Airway epithelial cell (primary cell): ENCODE data around the gene ATF6B. TPM values are rescaled to one million over a fixed set of nuclear protein-coding genes. Genes with fewer than 3 reads are reported as not detected.

Source experiments
- total RNA-seq: library from RNA; depleted of rRNA; stranded (reverse); fragments of >200 nt; gene quantifications from 2 replicates; pipeline ENCODE4 v1.2.3, GENCODE V29; 2015

ATF6B gene
- 20.4 and 29.6 TPM in 2 replicates for total RNA-seq

DNA sequence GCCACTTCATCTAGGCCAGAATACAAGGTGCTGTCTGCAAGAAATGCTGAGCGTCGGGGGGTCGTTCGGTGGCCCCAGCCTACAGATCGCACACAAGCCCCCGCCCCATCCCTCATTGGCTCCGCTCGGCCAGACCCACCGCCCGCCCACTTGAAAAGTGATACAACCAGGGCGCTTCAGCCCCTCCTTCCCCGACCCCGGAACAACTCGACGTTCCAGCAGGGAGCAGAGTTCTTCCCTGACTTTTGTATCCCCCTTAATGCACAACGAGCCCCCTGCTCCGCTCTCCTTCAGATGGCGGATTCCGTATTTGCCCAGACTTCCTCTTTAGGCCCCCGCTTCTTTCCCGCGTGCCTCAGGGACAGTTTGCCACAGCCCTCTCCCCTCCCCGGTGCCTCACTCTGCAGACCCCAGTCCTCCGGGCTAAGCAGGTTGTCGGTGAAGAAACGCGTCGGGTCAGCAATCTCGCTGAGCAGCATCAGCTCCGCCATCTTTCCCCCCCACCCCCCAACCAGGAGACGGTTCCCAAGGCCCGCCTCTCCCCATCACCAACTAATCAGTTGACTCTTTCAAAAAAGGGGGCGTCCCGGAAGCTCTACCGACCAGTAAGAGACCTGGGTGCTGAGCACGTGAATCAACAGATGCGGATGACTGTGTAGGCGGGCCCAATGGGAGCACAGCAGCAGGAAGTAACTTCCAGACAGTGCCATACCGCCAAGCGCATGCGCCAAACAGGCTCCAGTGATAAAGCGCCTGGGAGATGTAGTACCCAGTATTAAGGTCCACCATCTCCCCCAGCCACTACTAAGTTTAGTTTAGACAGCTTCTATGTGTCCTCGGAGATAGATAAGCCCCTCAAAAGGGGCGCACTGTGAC is at the start of gene ATF6B:
Gene ATF6B, minus strand, starts transcription at position 530 of the 876 bp plus-strand sequence. Its CDS starts 39 bp downstream, at position 491.

GRCh38 chr6:32175711-32176475 is 47.8 kb upstream of the ATF6B start, which contains the start of gene AGPAT1:
Gene AGPAT1, minus strand, starts transcription at chr6:32176084. Its CDS starts 4,588 bp downstream, at chr6:32171496.

GRCh38 chr6:32164295-32164694 is 36.2 kb upstream of the ATF6B start, which contains the start of gene EGFL8:
Gene EGFL8, plus strand, starts transcription at chr6:32164595. Its CDS starts 1,571 bp downstream, at chr6:32166166.

DNA sequence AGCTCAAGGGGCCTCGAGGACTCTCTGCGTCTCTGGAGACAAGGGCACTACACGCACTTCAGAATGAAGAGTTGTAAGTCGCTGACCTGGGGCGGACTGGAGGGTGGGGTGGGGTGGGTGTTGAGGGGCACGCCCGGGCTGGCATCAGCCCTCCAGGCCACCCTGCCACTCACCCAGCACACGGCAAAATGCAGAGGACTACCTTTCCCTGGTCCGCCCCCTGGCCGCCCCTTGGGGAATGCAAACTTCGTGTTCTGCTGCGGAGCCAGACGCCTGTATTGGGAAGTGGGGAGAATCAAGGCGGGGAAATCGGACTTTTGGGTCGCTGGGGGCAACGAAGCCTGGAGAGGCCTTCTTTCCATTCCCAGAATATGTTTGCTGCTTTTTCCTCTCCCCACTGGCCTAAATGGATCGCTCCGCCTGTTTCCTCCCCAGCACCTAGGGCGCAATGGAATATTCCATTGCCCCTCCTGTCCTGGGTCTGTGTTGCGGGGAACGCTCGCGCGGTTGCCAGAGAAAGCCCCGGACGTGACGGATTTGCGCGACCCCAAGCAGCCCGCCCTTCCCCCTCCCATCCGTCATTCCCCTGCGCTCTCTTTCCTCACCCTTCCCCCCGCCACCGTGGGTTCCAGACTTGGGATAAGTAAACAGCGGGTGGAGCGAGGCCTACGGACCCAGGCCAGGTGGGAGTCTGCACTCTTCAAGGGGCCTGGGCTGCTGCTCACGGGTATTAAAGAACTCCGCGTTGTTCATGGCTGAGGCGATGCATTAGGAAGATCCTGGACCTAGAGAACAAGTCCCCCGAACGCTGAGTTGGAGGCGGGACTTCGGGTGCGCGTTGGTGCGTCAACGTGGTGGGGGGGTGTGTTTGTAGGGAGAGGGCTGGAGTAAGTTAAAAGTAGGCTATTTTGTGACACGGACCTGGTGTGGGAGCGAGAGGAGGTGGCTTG is 25.8 kb upstream of the ATF6B start, which contains the start of gene PPT2:
Gene PPT2, plus strand, starts transcription at position 578 of the 950 bp plus-strand sequence. CDS start 454 bp downstream, outside the sequence.

DNA sequence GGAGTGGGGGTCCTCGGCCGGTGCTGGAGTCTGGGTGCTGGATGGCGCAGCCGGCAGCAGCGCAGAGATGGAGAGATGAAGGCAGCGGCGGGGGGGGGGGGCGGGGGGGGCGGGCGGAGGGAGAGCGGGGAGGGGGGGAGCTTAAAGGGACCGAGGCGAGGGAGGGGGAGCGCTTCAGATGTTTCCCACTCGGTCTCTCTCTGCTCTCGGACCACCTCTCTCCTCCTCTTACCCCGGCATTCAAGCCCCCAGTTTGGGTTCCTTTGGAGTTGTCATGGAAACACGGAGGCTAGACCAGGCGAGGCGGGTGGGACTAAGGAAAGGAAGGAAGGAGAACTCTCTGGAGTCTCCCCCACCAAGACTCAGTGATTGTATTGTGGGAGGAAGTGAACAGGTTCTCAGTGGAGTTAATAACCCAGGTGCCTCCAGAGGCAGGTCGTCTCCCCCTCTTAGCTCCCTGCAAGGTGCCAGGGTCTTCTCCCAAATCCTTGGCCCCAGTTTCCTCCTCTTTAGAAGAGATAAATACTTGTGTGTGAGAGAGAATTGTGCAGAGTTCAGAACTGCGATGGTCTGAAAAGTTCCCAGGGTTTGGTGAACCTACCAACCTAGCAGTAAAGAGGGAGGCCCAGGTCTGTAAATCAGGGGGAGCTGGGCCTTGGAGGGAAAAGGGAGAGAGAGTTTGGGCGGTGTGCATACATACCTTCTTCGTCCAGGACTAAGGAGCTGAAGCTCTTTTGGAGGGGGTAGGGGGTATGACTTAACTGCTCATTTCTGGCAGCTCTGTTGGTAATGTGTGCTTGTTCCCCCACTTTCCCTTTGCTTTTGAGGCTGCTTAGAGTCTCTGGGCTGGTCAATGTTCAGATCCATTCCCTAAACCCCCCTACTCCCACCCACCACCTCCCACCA is 24.1 kb upstream of the ATF6B start, which contains the start of gene PRRT1:
Gene PRRT1, minus strand, starts transcription at position 77 of the 906 bp plus-strand sequence. CDS start 112 bp downstream, outside the sequence.

DNA sequence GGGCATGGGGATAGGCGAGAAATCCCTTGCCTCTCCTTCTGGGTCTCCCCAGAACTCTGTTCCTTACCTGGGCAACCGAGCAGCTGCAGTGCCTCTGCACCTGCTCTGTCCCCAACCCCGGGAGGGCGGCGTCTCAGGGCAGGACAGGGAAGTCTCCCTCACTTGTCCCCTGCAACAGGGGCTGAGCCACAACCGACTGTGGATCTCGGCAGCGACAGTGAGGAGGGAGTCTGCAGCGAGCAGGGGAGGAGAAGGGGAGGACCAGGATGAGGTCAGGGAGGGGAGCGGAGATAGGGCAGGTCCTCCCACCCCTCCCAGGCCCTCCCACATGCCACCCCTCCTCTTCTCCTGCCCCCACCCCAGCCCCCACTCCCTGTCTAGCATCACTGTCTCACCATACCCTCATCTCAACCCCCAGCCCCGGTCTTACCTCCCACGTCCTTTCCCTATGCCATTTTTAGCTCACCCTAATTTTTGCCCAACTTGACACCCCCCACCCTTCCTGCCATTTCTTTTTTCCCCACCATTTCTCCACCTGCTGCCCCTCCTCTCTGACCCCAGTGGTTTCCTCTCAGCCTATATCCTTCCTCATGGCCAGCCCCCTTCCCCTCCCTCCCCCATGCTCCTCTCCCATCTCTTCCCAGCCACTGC is 18.8 kb downstream of the ATF6B start, which contains the start of gene TNXB:
Gene TNXB, minus strand, starts transcription at position 225 of the 651 bp plus-strand sequence. CDS start 11,140 bp downstream, outside the sequence.

Other genes starting within 250 kb of the ATF6B start
- gene SLC44A4, start 249.2 kb downstream of the ATF6B start, total RNA-seq = 4.2 and 7.5 TPM in 2 replicates
- 29.7 and 35.3 TPM in 2 replicates for gene EHMT2, start 230.5 kb downstream of the ATF6B start, total RNA-seq
- gene ZBTB12, start 226.2 kb downstream of the ATF6B start, total RNA-seq = 0.46 and 0.99 TPM in 2 replicates
- gene C2, start 200.5 kb downstream of the ATF6B start, total RNA-seq = 0.21 TPM in 1 of 2 replicates, not detected in the other
- gene CFB, start 182.2 kb downstream of the ATF6B start, total RNA-seq = 3.1 and 3.9 TPM in 2 replicates
- gene NELFE, start 169.3 kb downstream of the ATF6B start, total RNA-seq = 77.9 and 106 TPM in 2 replicates
- gene SKIC2, start 169.1 kb downstream of the ATF6B start, total RNA-seq = 42.3 and 66.5 TPM in 2 replicates
- 16.1 and 17.8 TPM in 2 replicates for gene DXO, start 156.1 kb downstream of the ATF6B start, total RNA-seq
- gene C4A, start 146.2 kb downstream of the ATF6B start, total RNA-seq = 0.05 and 1.1 TPM in 2 replicates
- gene C4B, start 113.5 kb downstream of the ATF6B start, total RNA-seq = 0.09 and 1.1 TPM in 2 replicates
- gene CYP21A2, start 89.8 kb downstream of the ATF6B start, total RNA-seq = 0.28 TPM in 1 of 2 replicates, not detected in the other
- under 0.01 and 0.05 TPM in 2 replicates for gene TNXB, start 18.9 kb downstream of the ATF6B start, total RNA-seq
- gene FKBPL, start 2.0 kb upstream of the ATF6B start, total RNA-seq = 5.4 and 9.8 TPM in 2 replicates
- gene PRRT1, start 23.7 kb upstream of the ATF6B start, total RNA-seq = 0.42 TPM in 1 of 2 replicates, not detected in the other
- gene PPT2, start 25.9 kb upstream of the ATF6B start, total RNA-seq = 22.6 and 27.9 TPM in 2 replicates
- gene EGFL8, start 36.3 kb upstream of the ATF6B start, total RNA-seq = 3.0 and 6.0 TPM in 2 replicates
- 45.0 and 51.9 TPM in 2 replicates for gene AGPAT1, start 47.8 kb upstream of the ATF6B start, total RNA-seq
- gene RNF5, start 50.2 kb upstream of the ATF6B start, total RNA-seq = 40.7 and 42.6 TPM in 2 replicates
- gene AGER, start 56.0 kb upstream of the ATF6B start, total RNA-seq = 1.2 and 2.0 TPM in 2 replicates
- gene PBX2, start 62.0 kb upstream of the ATF6B start, total RNA-seq = 36.3 and 48.5 TPM in 2 replicates
- 6.3 and 7.2 TPM in 2 replicates for gene GPSM3, start 64.4 kb upstream of the ATF6B start, total RNA-seq
- gene NOTCH4, start 95.8 kb upstream of the ATF6B start, total RNA-seq = 0.71 and 0.98 TPM in 2 replicates
- not detected in 2 replicates for gene TSBP1, start 243.7 kb upstream of the ATF6B start, total RNA-seq